ENCODE results near the gene LRRC10. TPM values are rescaled to one million over a fixed set of nuclear protein-coding genes. Genes with fewer than 3 reads are reported as not detected.
A peak's percentile ranks its signal among the peaks of the same experiment; 100 is the strongest.
"Not testable (repeated sequence)": the region's sequence is repeated elsewhere in the genome, so short reads cannot be mapped to it uniquely, and the experiment has no call there.

Gene LRRC10
- total and polyA plus RNA-seq, 7 donors, result 0.03 TPM; not detected in 6

DNA sequence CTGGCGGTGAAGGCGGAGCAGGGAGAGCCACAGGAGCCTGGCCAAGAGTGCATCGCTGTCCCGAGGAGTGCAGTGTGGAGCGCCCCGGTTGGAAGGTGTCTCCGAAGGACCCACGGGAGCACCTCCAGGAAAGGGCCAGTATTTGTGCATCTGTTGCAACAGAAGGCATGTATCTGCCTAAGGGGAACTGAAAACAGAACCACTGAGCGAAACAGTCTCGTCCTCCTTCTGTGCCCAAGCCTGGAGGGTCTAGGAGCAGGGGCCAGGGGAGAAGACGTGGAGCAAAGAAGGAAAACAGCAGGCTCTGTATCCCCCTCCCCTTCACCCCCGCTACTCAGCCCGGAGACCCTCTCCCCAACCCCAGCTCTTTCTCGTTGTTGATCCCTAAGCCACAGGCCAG is 5.3 kb upstream of the LRRC10 start:
- no peaks in the 10 kb centered on the region for H3K4me1 ChIP-seq
- ATAC-seq (no peak), DNase-seq (no peak)
- no peak overlapping the region for H3K4me3 ChIP-seq
- intact Hi-C loops (cut with DNase I), result no loop called here
- no peak overlapping the region for H3K27ac ChIP-seq
- H3K36me3 ChIP-seq (ENCODE audit: insufficient read depth in 1 of 2, low read depth in 1 of 2), result no peaks in the 10 kb centered on the region
- TF ChIP-seq, protein P1, sequence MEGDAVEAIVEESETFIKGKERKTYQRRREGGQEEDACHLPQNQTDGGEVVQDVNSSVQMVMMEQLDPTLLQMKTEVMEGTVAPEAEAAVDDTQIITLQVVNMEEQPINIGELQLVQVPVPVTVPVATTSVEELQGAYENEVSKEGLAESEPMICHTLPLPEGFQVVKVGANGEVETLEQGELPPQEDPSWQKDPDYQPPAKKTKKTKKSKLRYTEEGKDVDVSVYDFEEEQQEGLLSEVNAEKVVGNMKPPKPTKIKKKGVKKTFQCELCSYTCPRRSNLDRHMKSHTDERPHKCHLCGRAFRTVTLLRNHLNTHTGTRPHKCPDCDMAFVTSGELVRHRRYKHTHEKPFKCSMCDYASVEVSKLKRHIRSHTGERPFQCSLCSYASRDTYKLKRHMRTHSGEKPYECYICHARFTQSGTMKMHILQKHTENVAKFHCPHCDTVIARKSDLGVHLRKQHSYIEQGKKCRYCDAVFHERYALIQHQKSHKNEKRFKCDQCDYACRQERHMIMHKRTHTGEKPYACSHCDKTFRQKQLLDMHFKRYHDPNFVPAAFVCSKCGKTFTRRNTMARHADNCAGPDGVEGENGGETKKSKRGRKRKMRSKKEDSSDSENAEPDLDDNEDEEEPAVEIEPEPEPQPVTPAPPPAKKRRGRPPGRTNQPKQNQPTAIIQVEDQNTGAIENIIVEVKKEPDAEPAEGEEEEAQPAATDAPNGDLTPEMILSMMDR (IDR thresholded peaks at IDR 0.05), result no peak
- WGBS, 3 donors, result 69 to 71% (median 69%) methylated on average over 14 of the region's 14 CpGs
- H3K9me3 ChIP-seq, result no peaks in the 10 kb centered on the region
- H3K27me3 ChIP-seq (ENCODE audit: insufficient read depth in 3 of 3, low read length in 2 of 3), result no peaks in the 10 kb centered on the region

GRCh38 chr12:69613351-69613750 is 2.6 kb upstream of the LRRC10 start:
- H3K27ac ChIP-seq, result no peak overlapping the region
- intact Hi-C loops (cut with DNase I), result no loop called here
- no peaks in the 10 kb centered on the region for H3K36me3 ChIP-seq (ENCODE audit: insufficient read depth in 1 of 2, low read depth in 1 of 2)
- H3K4me3 ChIP-seq, result no peak overlapping the region
- H3K4me1 ChIP-seq, result no peaks in the 10 kb centered on the region
- ATAC-seq (peak in 1 of 4 donors; percentile 30), DNase-seq (no peak)
- no peaks in the 10 kb centered on the region for H3K27me3 ChIP-seq (ENCODE audit: insufficient read depth in 3 of 3, low read length in 2 of 3)
- no peaks in the 10 kb centered on the region for H3K9me3 ChIP-seq
- TF ChIP-seq, protein P1 (IDR thresholded peaks at IDR 0.05), result no peak

DNA sequence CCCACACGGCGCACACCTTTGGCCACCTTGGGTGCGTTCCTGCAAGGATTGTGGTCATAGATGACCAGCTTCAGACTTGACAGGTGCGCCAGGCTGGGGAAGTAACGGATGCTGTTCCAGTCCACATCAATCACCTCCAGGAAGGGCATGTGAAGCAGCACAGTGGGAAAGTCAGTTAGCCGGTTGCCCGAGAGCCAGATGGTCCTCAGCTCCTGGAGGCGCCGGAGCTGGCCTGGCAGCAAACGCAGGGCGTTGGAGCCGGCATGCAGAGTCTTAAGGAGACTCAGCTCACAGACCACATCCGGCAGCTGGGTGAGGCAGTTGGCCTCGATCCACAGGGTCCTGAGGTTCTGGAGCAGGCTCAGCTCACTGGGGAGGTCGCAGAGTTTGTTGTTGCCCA is 581 bp downstream of the LRRC10 start:
- no peak for ATAC-seq
- Histone ChIP-seq H3K27ac (no peak overlapping the region), H3K4me3 (no peak overlapping the region)

DNA sequence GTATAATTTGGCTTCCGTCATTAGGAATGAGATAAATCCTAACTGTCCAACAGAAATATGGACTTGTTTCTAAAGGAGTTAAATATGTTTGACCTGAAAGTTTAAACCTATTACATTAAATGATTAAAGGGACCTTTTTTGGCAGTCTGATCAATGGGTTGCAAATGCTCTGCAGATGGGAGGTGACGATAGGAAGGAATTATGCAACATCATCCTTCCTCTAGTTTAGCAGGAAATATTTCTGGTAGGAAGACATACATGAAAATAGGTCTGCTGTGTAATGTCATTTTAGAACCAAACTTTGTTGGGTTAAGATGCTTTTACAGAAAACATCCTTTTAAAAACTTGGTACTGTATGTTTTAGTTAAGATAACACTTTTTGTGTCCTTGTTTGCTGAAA is 2.6 kb downstream of the LRRC10 start:
- 68 to 70% (median 68%) methylated on average over 2 of the region's 2 CpGs for WGBS, 3 donors
- H3K27ac ChIP-seq, result no peak overlapping the region
- H3K4me1 ChIP-seq, result no peaks in the 10 kb centered on the region
- H3K9me3 ChIP-seq, result no peaks in the 10 kb centered on the region
- H3K27me3 ChIP-seq (ENCODE audit: insufficient read depth in 3 of 3, low read length in 2 of 3), result no peaks in the 10 kb centered on the region
- ATAC-seq, result no peak
- H3K4me3 ChIP-seq, result no peak overlapping the region
- TF ChIP-seq, protein P1 (IDR thresholded peaks at IDR 0.05), result no peak
- DNase-seq, result no peak
- H3K36me3 ChIP-seq (ENCODE audit: insufficient read depth in 1 of 2, low read depth in 1 of 2), result peaks cover 0 to 6% of the 10 kb centered on the region in 2 donors
- intact Hi-C loops (cut with DNase I), result no loop called here

More for the DNA sequence above, 581 bp downstream of the LRRC10 start:
- TF ChIP-seq, protein P1 (IDR thresholded peaks at IDR 0.05), result no peak
- H3K27me3 ChIP-seq (ENCODE audit: insufficient read depth in 3 of 3, low read length in 2 of 3), result no peaks in the 10 kb centered on the region
- H3K9me3 ChIP-seq, result no peaks in the 10 kb centered on the region
- no peaks in the 10 kb centered on the region for H3K36me3 ChIP-seq (ENCODE audit: insufficient read depth in 1 of 2, low read depth in 1 of 2)
- 88 to 89% (median 88%) methylated on average over 15 of the region's 15 CpGs for WGBS, 3 donors
- intact Hi-C loops (cut with DNase I), result no loop called here
- no peak for DNase-seq
- H3K4me1 ChIP-seq, result no peaks in the 10 kb centered on the region

DNA sequence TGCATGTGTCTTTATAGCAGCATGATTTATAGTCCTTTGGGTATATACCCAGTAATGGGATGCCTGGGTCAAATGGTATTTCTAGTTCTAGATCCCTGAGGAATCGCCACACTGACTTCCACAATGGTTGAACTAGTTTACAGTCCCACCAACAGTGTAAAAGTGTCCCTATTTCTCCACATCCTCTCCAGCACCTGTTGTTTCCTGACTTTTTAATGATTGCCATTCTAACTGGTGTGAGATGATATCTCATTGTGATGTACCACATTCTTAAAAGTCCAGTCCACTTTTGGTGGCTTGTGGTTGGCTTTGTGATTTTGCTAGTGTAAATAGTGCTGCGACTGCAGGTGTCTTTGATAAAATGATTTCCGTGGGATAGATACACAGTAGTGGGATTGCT is 6.4 kb downstream of the LRRC10 start:
- ATAC-seq, result not testable (repeated sequence)

GRCh38 chr12:69603556-69603955 is 7.2 kb downstream of the LRRC10 start:
- 98 to 99% (median 98%) methylated on average over 4 to 5 of the region's 6 CpGs for WGBS, 3 donors
- intact Hi-C loops (cut with DNase I); H3K9me3 ChIP-seq; DNase-seq; H3K27me3 ChIP-seq (ENCODE audit: insufficient read depth in 3 of 3, low read length in 2 of 3); H3K4me3 ChIP-seq; H3K4me1 ChIP-seq; ATAC-seq; H3K27ac ChIP-seq: not testable (repeated sequence)
- peaks cover 4 to 51% of the 10 kb centered on the region in 2 donors for H3K36me3 ChIP-seq (ENCODE audit: insufficient read depth in 1 of 2, low read depth in 1 of 2)

More for the DNA sequence above, 6.4 kb downstream of the LRRC10 start:
- H3K9me3 ChIP-seq; DNase-seq; H3K27me3 ChIP-seq (ENCODE audit: insufficient read depth in 3 of 3, low read length in 2 of 3); H3K4me1 ChIP-seq; H3K27ac ChIP-seq; intact Hi-C loops (cut with DNase I); H3K4me3 ChIP-seq: not testable (repeated sequence)
- WGBS, 3 donors, result 90 to 94% (median 93%) methylated on average over 2 of the region's 3 CpGs
- H3K36me3 ChIP-seq (ENCODE audit: insufficient read depth in 1 of 2, low read depth in 1 of 2), result peaks cover 4 to 44% of the 10 kb centered on the region in 2 donors

Data from psoas muscle (tissue), 8 donors.